Measurements from ENCODE around the gene FES. TPM values are rescaled to one million over a fixed set of nuclear protein-coding genes. Genes with fewer than 3 reads are reported as not detected.

The FES gene
- total RNA-seq, 1 experiment from 2014 or later = 6.7 TPM

- H3K79me1 ChIP-seq (ENCODE audit: insufficient read depth, low read depth, low read length, poor library complexity, severe bottlenecking) = no peaks in the 10 kb centered on the region
- WGBS (ENCODE audit: extremely low coverage, insufficient read length, low lambda C conversion rate) = no CpG with 5 or more reads among the region's 29 CpGs
- H3K18ac ChIP-seq (ENCODE audit: insufficient read length, low read depth, low read length) = no peak overlapping the region
- no peak overlapping the region for H2BK5ac ChIP-seq (ENCODE audit: insufficient read length, low read length)
- H2BK12ac ChIP-seq (ENCODE audit: insufficient read length, low read depth, low read length) = no peak overlapping the region
- H2AFZ ChIP-seq (ENCODE audit: low read length) = no peak overlapping the region
- TF ChIP-seq CTCF (conservative IDR thresholded peaks at IDR 0.05) = no peak
- Mint-ChIP-seq H3K4me1 (peaks cover 3 to 8% of the 10 kb centered on the region in 2 experiments; a peak in 3 of 4 replicates), H3K27me3 (ENCODE audit: low read depth) (no peaks in the 10 kb centered on the region; the same call in 1 of the 2 replicates), H3K4me3 (peak overlapping the region in 1 of 2 experiments; percentile 57; a peak in 2 of 5 replicates), H3K9me3 (no peaks in the 10 kb centered on the region; a peak in 1 of 5 replicates), H3K27ac (no peak overlapping the region; a peak in 1 of 7 replicates), H3K36me3 (ENCODE audit: insufficient read depth in 1 of 3, low read depth in 3 of 3) (peaks cover 4 to 10% (median 10%) of the 10 kb centered on the region in 3 experiments; a peak in 6 of 7 replicates)
- no peak overlapping the region for H3K9ac ChIP-seq (ENCODE audit: extremely low read depth, insufficient read length, low read length)
- H4K91ac ChIP-seq (ENCODE audit: insufficient read length, low read depth, low read length) = no peak overlapping the region
- no peaks in the 10 kb centered on the region; the same call in 1 of the 2 replicates for H3K4me1 ChIP-seq (ENCODE audit: insufficient read depth, low read length)
- no peak overlapping the region for H2AK5ac ChIP-seq (ENCODE audit: insufficient read length, low read length)
- no peak for DNase-seq
- H3K14ac ChIP-seq (ENCODE audit: insufficient read depth, low read length) = no peak overlapping the region
- H3K56ac ChIP-seq (ENCODE audit: insufficient read length, low read depth, low read length) = no peak overlapping the region
- no peaks in the 10 kb centered on the region for H3K9me3 ChIP-seq (ENCODE audit: control insufficient read depth, low read depth, low read length)
- H4K5ac ChIP-seq (ENCODE audit: insufficient read length, low read depth, low read length) = no peak overlapping the region
- H2BK15ac ChIP-seq (ENCODE audit: low read depth, low read length) = no peak overlapping the region
- no peak overlapping the region for H3T11ph ChIP-seq (ENCODE audit: low read length)
- H2BK120ac ChIP-seq (ENCODE audit: low read depth, low read length, poor library complexity, severe bottlenecking) = no peak overlapping the region
- H3K23ac ChIP-seq (ENCODE audit: insufficient read length, low read depth, low read length) = no peak overlapping the region
- H3K79me2 ChIP-seq (ENCODE audit: insufficient read depth, low read length) = no peaks in the 10 kb centered on the region
- no peak overlapping the region for H4K8ac ChIP-seq (replicated peaks; ENCODE audit: insufficient read length, low read depth, low read length)
- no peaks in the 10 kb centered on the region for H4K20me1 ChIP-seq (ENCODE audit: control insufficient read depth, insufficient read depth, insufficient read length)
- H2BK20ac ChIP-seq (ENCODE audit: low read depth, low read length, poor library complexity, severe bottlenecking) = no peak overlapping the region
- H3K4me2 ChIP-seq (ENCODE audit: insufficient read depth, insufficient read length, low read length) = no peak overlapping the region
- H3K27me3 ChIP-seq (ENCODE audit: insufficient read depth, low read length) = no peaks in the 10 kb centered on the region
- no peak overlapping the region for H3K4ac ChIP-seq (ENCODE audit: low read depth, low read length)
- H3K23me2 ChIP-seq (ENCODE audit: insufficient read length, low read depth, low read length, poor library complexity, severe bottlenecking) = no peaks in the 10 kb centered on the region
- H3K27ac ChIP-seq (ENCODE audit: insufficient read length, low read depth, low read length) = no peak overlapping the region
These were observed 8.3 kb downstream of the FES start for GRCh38 chr15:90892498-90893174.

All from H9 (cell line).